ENCODE results near the gene ATG4B. TPM values are rescaled to one million over a fixed set of nuclear protein-coding genes. Genes with fewer than 3 reads are reported as not detected.

The ATG4B gene
- total RNA-seq, 1 donor from 2014 or later: 62.7 TPM

GRCh38 chr2:241639385-241639784 is 1.9 kb downstream of the ATG4B start:
- intact Hi-C loops (cut with DNase I): no loop called here
- no peak for ATAC-seq
- peaks cover 58% of the 10 kb centered on the region for H3K4me1 ChIP-seq

GRCh38 chr2:241640165-241640795 is 2.8 kb downstream of the ATG4B start:
- no peak for TF ChIP-seq CTCF (IDR thresholded peaks at IDR 0.05)
- peaks cover 50% of the 10 kb centered on the region for H3K4me1 ChIP-seq
- DNase-seq (no peak), ATAC-seq (no peak)
- intact Hi-C loops (cut with DNase I): no loop called here
- no peak overlapping the region for H3K27ac ChIP-seq
- no peaks in the 10 kb centered on the region for H3K27me3 ChIP-seq (ENCODE audit: low read depth)
- no peaks in the 10 kb centered on the region for H3K9me3 ChIP-seq
- peaks cover 2% of the 10 kb centered on the region for H3K36me3 ChIP-seq
- H3K4me3 ChIP-seq: no peak overlapping the region

More at GRCh38 chr2:241639385-241639784, 1.9 kb downstream of the ATG4B start:
- Histone ChIP-seq H3K4me3 (peak overlapping the region; percentile 84), H3K9me3 (no peaks in the 10 kb centered on the region), H3K27ac (no peak overlapping the region), H3K36me3 (peaks cover 4% of the 10 kb centered on the region), H3K27me3 (ENCODE audit: low read depth) (no peaks in the 10 kb centered on the region)
- no peak for DNase-seq
- TF ChIP-seq CTCF (IDR thresholded peaks at IDR 0.05): no peak

- intact Hi-C loops (cut with DNase I): no loop called here
- no peak overlapping the region for H3K27ac ChIP-seq
- H3K27me3 ChIP-seq (ENCODE audit: low read depth): no peaks in the 10 kb centered on the region
- no peak for ATAC-seq
- H3K9me3 ChIP-seq: no peaks in the 10 kb centered on the region
- no peak overlapping the region for H3K4me3 ChIP-seq
- peaks cover 41% of the 10 kb centered on the region for H3K4me1 ChIP-seq
- no peak for TF ChIP-seq CTCF (IDR thresholded peaks at IDR 0.05)
- no peak for DNase-seq
- H3K36me3 ChIP-seq: peaks cover 10% of the 10 kb centered on the region
These were observed 4.1 kb downstream of the ATG4B start for GRCh38 chr2:241641631-241642030.

GRCh38 chr2:241645056-241645914 is 7.8 kb downstream of the ATG4B start:
- Histone ChIP-seq H3K9me3 (no peaks in the 10 kb centered on the region), H3K4me1 (peaks cover 24% of the 10 kb centered on the region), H3K27me3 (ENCODE audit: low read depth) (no peaks in the 10 kb centered on the region), H3K27ac (no peak overlapping the region), H3K36me3 (peaks cover 10% of the 10 kb centered on the region), H3K4me3 (no peak overlapping the region)
- intact Hi-C loops (cut with DNase I): no loop called here
- ATAC-seq: peak in 1 of 2 donors; percentile 22
- DNase-seq: no peak
- TF ChIP-seq CTCF (IDR thresholded peaks at IDR 0.05): no peak

- H3K4me3 ChIP-seq: no peak overlapping the region
- ATAC-seq (no peak), DNase-seq (no peak)
- no peaks in the 10 kb centered on the region for H3K9me3 ChIP-seq
- TF ChIP-seq CTCF (IDR thresholded peaks at IDR 0.05): no peak
- intact Hi-C loops (cut with DNase I): no loop called here
- no peaks in the 10 kb centered on the region for H3K27me3 ChIP-seq (ENCODE audit: low read depth)
- peaks cover 16% of the 10 kb centered on the region for H3K36me3 ChIP-seq
- H3K27ac ChIP-seq: no peak overlapping the region
- peaks cover 16% of the 10 kb centered on the region for H3K4me1 ChIP-seq
These were observed 8.6 kb downstream of the ATG4B start for GRCh38 chr2:241645915-241646645.

All from lower lobe of right lung (tissue), 2 donors.